Transverse colon (tissue), 4 donors: ENCODE data around the gene GDPD5. TPM values are rescaled to one million over a fixed set of nuclear protein-coding genes. Genes with fewer than 3 reads are reported as not detected.

Experiments
- DNase-seq: peaks from one replicate; pipeline ENCODE4 v3.0.0-alpha.2; 2019
- H3K27ac ChIP-seq, 4 donors: fragments of 200-600 bp; sonication (generic); 2 replicates each; pipeline ENCODE4 v1.5.1; 2016 to 2018; ENCODE audit warnings: inconsistent platforms in 4 of 4
- H3K27me3 ChIP-seq: fragments of 200-600 bp; sonication (generic); 2 replicates; pipeline ENCODE4 v1.5.1; 2017; ENCODE audit warnings: inconsistent platforms
- H3K36me3 ChIP-seq, 4 donors: fragments of 200-600 bp; sonication (generic); 2 replicates each; pipeline ENCODE4 v1.5.1; 2017 to 2019; ENCODE audit warnings: inconsistent platforms in 4 of 4
- H3K4me1 ChIP-seq, 4 donors: fragments of 200-600 bp; sonication (generic); 2 replicates each; pipeline ENCODE4 v1.5.1; 2017 to 2020; ENCODE audit warnings: inconsistent platforms in 4 of 4
- H3K4me3 ChIP-seq, 4 donors: fragments of 200-600 bp; sonication (generic); 1 replicate in 1 of 4; 2 replicates in 3 of 4; pipeline versions ENCODE4 v1.5.1 to v1.6.1; 2017 to 2019; ENCODE audit warnings: inconsistent platforms in 4 of 4
- H3K9me3 ChIP-seq, 2 donors: fragments of 200-600 bp; sonication (generic); 2 replicates each; pipeline ENCODE4 v1.5.1; 2017 to 2019; ENCODE audit warnings: inconsistent platforms in 2 of 2
- CTCF ChIP-seq, 5 experiments: fragments of 200-600 bp in 3 of 5; fragments of 450-650 bp in 2 of 5; sonication (generic) in 3 of 5; IDR thresholded peaks; 1 replicate in 2 of 5; 2 replicates in 3 of 5; pipeline ENCODE4 v1.5.1; 2016 to 2017; ENCODE audit warnings: antibody characterized with exemption in 5 of 5, inconsistent platforms in 3 of 5, mild to moderate bottlenecking in 2 of 5, moderate library complexity in 1 of 5
- EP300 ChIP-seq: sonication (generic); formaldehyde crosslinking; IDR thresholded peaks from one replicate; pipeline ENCODE4 v1.6.1; 2017; ENCODE audit warnings: antibody characterized with exemption, low read depth
- POLR2A ChIP-seq: fragments of 450-650 bp; IDR thresholded peaks from one replicate; pipeline ENCODE4 v1.6.1; 2016; ENCODE audit warnings: antibody characterized with exemption, mild to moderate bottlenecking, moderate library complexity
- POLR2AphosphoS5 ChIP-seq, 3 donors: sonication (generic); formaldehyde crosslinking; IDR thresholded peaks; one replicate each; pipeline ENCODE4 v1.6.1; 2016; ENCODE audit warnings: antibody characterized with exemption in 3 of 3
- WGBS, 2 donors: methylation state at CpG; one replicate each; pipeline ENCODE4 v1.1.5; 2018; ENCODE audit warnings: low coverage in 1 of 2; 5-methylcytosine and 5-hydroxymethylcytosine counted together
- in situ Hi-C, 4 donors: fragments of 200-750 bp; cut with MboI; loops; one replicate each; pipeline versions ENCODE4 v1.15.0 to v1.15.1; 2017; ENCODE audit warnings: low sequenced_read_pairs in 3 of 4, low pct_ligation_motif_present in 1 of 4, low pct_unique_long_range_greater_than_20kb in 1 of 4
- intact Hi-C: fragments of 100-400 bp; cut with DNase I; formaldehyde crosslinking; loops from one replicate; pipeline ENCODE4 v1.15.1; 2023; ENCODE audit warnings: low total_unique reads
- total RNA-seq, 4 donors: library from RNA; depleted of rRNA; stranded (reverse); fragments of >200 nt; gene quantifications; one replicate each; pipeline ENCODE4 v1.1.0, GENCODE V29; 2016

GDPD5 gene
- total RNA-seq, 4 donors from 2014 or later: 3.7 to 10.1 (median 7.1) TPM; not detected in 1

- in situ Hi-C loops (loop anchor here (5.0 to 25.0 kb wide), 4 partner anchors 87 to 247 kb away; partner anchors contain the start of gene KLHL35 (in 1 of the 4)), intact Hi-C loops (no loop called here)
- peak; percentile 67 for DNase-seq
- 35 to 41% methylated on average over 9 to 15 of the region's 15 CpGs for WGBS, 2 donors
- TF ChIP-seq CTCF (IDR thresholded peaks at IDR 0.05) (no peak), POLR2AphosphoS5 (IDR thresholded peaks at IDR 0.05) (peak in 1 of 3 donors; percentile 11), EP300 (no peak)
- H3K4me1 ChIP-seq: peaks cover 0 to 10% (median 2%) of the 10 kb centered on the region in 4 donors
- no peak overlapping the region for H3K4me3 ChIP-seq
- no peaks in the 10 kb centered on the region for H3K9me3 ChIP-seq
- no peaks in the 10 kb centered on the region for H3K36me3 ChIP-seq
- peak overlapping the region in 2 of 4 donors; percentile 10 to 43 for H3K27ac ChIP-seq
- H3K27me3 ChIP-seq: no peaks in the 10 kb centered on the region
Measured at GRCh38 chr11:75534259-75535069, 8.7 kb upstream of the GDPD5 start.

- no peaks in the 10 kb centered on the region for H3K27me3 ChIP-seq
- 54 to 57% methylated on average over 1 of the region's 1 CpG for WGBS, 2 donors
- no peak for TF ChIP-seq EP300
- TF ChIP-seq POLR2AphosphoS5 (IDR thresholded peaks at IDR 0.05): no peak
- TF ChIP-seq CTCF (IDR thresholded peaks at IDR 0.05): no peak
- TF ChIP-seq POLR2A: no peak
- H3K4me3 ChIP-seq: no peak overlapping the region
- H3K9me3 ChIP-seq: no peaks in the 10 kb centered on the region
- no peak for DNase-seq
- no peaks in the 10 kb centered on the region for H3K36me3 ChIP-seq
- in situ Hi-C loops (loop anchor here (5.0 to 25.0 kb wide), 4 partner anchors 87 to 247 kb away; partner anchors contain the start of gene KLHL35 (in 1 of the 4)), intact Hi-C loops (loop anchor here (2.0 kb wide), 1 partner anchor 145 kb away; no protein-coding TSS in a partner anchor)
- peaks cover 0 to 10% (median 2%) of the 10 kb centered on the region in 4 donors for H3K4me1 ChIP-seq
- peak overlapping the region in 2 of 4 donors; percentile 10 to 43 for H3K27ac ChIP-seq
Measured at GRCh38 chr11:75533896-75534258, 8.1 kb upstream of the GDPD5 start.

GRCh38 chr11:75532200-75533048, 6.7 kb upstream of the GDPD5 start:
- WGBS, 2 donors: 38 to 50% methylated on average over 3 to 7 of the region's 7 CpGs
- intact Hi-C loops (loop anchor here (2.0 kb wide), 1 partner anchor 144 kb away; no protein-coding TSS in a partner anchor), in situ Hi-C loops (loop anchor here (5.0 to 25.0 kb wide), 4 partner anchors 85 to 245 kb away; partner anchors contain the start of gene KLHL35 (in 1 of the 4))
- H3K4me3 ChIP-seq: no peak overlapping the region
- H3K4me1 ChIP-seq: peaks cover 0 to 10% (median 2%) of the 10 kb centered on the region in 4 donors
- H3K27ac ChIP-seq: no peak overlapping the region
- TF ChIP-seq POLR2AphosphoS5 (IDR thresholded peaks at IDR 0.05) (no peak), EP300 (no peak), CTCF (IDR thresholded peaks at IDR 0.05) (peak; percentile 92 to 96 (median 93))
- no peaks in the 10 kb centered on the region for H3K36me3 ChIP-seq
- no peaks in the 10 kb centered on the region for H3K9me3 ChIP-seq
- H3K27me3 ChIP-seq: no peaks in the 10 kb centered on the region
- DNase-seq: peak; percentile 80

GRCh38 chr11:75531325-75531724, 5.6 kb upstream of the GDPD5 start:
- WGBS, 2 donors: 77 to 78% methylated on average over 4 of the region's 4 CpGs
- no peak for DNase-seq
- in situ Hi-C loops: loop anchor here (5.0 to 25.0 kb wide), 4 partner anchors 84 to 244 kb away; partner anchors contain the start of gene KLHL35 (in 1 of the 4)
- intact Hi-C loops: loop anchor here (2.0 kb wide), 1 partner anchor 85 kb away; no protein-coding TSS in a partner anchor
- H3K27ac ChIP-seq: no peak overlapping the region
- no peaks in the 10 kb centered on the region for H3K27me3 ChIP-seq
- H3K4me1 ChIP-seq: peaks cover 2 to 12% (median 4%) of the 10 kb centered on the region in 4 donors
- no peak overlapping the region for H3K4me3 ChIP-seq
- no peak for TF ChIP-seq POLR2A
- TF ChIP-seq EP300: no peak
- TF ChIP-seq POLR2AphosphoS5 (IDR thresholded peaks at IDR 0.05): no peak
- TF ChIP-seq CTCF (IDR thresholded peaks at IDR 0.05): no peak
- no peaks in the 10 kb centered on the region for H3K9me3 ChIP-seq
- no peaks in the 10 kb centered on the region for H3K36me3 ChIP-seq
